HG02623 (cell line): ENCODE data around the gene ATOH1.

ENCODE experiments used
- ATAC-seq: cut with Tn5 transposase; IDR thresholded peaks from one replicate; pipeline ENCODE4 v1.9.1; 2021; ENCODE audit warnings: moderate library complexity; ENCODE audit not compliant: unreplicated experiment

Gene ATOH1

DNA sequence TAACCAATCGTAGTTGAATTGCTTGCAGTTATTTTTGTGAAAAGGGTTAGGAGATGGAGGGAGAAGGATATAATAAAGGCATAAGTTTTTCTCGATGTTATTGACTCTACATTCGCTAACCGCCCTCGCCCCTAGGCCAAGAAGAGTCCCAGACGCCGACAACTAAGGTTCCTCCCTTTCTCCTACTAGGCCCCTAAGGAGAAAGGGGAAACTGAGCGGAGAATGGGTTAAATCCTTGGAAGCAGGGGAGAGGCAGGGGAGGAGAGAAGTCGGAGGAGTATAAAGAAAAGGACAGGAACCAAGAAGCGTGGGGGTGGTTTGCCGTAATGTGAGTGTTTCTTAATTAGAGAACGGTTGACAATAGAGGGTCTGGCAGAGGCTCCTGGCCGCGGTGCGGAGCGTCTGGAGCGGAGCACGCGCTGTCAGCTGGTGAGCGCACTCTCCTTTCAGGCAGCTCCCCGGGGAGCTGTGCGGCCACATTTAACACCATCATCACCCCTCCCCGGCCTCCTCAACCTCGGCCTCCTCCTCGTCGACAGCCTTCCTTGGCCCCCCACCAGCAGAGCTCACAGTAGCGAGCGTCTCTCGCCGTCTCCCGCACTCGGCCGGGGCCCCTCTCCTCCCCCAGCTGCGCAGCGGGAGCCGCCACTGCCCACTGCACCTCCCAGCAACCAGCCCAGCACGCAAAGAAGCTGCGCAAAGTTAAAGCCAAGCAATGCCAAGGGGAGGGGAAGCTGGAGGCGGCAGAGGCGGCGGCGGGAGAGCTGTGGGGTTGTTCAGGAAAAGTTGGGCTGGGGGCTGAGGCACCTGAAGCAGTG is 5.9 kb downstream of the ATOH1 start:
- ATAC-seq = no peak

DNA sequence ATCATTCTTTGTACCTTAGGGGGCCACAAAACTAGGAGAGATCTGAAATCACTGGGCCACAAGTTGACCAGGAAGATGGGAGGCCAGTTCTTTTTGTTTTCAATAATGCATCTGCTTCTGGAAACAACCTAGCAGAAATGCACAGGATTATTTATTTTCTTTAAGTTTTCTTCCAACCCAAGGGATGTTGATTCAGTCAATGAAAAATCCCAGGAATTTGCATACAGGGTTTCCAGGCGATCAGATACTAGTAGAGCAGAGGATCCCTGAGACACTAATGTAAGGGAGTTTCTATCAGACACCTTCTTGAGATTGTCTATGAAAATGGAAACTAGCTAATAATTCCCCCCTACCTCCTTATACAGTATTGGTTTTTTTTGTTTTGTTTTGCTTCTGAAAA is 7.4 kb downstream of the ATOH1 start:
- ATAC-seq = no peak

DNA sequence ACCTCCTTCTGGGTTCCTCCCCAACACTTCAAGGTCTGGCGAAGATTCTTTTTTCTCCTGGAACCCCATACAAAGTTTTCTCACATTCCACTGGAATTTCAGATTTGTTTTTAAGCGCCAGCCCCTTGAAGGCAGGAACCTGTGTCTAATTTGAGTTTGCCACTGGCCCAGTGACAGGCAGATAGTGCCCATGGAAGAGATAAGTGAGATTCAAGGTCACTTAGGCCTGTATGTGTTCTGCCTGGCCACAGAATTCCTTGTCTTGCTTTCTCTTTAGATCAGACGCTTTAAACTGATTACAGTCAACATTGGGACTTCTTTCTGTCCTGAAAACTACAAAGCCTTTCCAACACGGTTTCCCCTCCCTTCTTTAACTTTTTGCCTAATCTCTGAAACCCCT is 11.2 kb downstream of the ATOH1 start:
- ATAC-seq = no peak

DNA sequence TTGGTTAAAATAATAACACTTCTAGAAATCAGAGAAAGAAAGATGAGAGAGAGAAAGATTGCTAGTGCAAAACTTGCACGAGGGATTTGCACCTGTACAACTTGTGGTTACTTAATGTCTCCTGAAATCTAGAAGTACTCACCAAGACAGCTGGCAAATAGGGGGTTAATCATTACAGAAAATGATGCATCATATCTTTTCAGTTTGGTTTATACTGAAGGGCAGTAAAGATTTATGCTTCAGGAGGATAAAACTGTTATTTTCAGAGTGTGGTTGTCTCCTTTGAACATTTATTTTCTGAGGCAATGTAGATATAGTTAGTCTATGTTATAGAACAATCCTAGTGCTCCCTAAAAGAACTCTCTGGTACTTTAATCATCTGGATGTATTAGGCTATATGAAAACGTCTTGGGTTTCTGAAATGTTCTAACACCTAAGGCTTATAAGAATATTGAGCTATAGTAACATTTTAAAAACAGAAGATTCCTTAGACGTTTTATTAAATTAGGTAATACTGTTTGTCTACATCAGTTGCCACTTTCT is 13.3 kb downstream of the ATOH1 start:
- ATAC-seq = no peak

DNA sequence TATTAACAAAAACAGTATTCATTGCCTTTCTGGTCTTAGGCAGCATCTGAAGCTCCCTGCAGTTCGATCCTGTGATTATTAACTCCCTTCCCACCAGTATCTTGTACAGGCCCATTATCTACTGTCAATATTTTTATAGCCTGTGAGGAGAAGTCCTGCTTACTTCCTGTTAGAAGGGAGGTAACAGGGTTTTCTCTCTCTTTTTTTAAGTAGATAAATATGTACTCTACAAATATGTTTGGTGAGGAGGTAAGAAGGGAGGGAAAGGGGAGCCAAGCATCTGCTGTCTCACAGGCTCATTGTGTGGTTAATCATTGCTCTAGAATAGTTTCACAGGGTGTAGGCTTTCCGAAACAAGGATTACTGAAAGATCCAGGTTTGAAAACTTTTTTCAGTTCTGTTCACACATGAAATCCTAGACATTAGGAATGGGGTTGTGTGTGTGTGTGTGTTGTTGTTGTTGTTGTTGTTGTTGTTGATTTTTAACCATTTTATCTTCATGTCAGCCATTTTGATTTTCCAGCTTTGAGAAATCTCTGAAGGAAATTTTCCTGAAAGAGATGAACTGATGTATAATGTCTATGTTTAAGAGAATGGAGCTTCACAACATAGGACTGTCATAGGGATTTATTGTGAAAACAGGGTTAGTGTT is 14.2 kb downstream of the ATOH1 start:
- ATAC-seq = no peak

DNA sequence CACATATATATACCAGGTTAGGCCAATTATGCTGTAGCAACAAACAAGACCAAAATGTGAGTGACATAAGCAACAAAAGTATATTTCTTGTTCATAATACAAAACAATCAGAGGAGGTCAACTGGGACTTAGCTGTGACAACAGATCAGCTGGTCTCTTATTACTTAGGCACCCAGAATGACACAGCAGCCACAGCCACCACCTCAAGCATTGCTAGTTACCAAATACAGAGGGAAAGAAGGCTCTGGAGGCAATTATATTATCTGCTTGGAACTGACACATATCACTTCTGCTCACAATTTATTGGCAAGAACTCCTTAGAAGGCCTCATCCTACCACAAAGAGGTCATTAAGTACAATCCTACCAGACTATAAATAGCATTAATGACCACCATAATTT is 15.2 kb downstream of the ATOH1 start:
- no peak for ATAC-seq

DNA sequence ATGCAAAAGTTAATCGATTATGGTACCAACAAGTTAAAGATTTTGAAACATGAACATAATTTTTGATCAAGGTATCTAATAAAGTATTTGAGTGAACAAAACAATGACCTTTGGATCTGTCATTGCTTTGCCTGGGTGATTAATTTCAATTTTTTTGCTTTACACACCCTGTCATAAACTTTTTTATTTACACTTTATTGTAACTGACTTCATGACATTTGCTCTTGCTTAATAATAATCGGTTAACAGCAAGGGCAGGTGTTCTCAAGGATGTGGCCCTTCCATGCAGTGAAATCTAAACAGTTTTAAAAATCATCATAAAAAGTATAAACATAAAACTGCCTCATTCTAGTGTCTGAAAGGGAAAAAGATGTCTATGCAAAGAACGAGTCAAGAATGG is 24.1 kb downstream of the ATOH1 start:
- ATAC-seq = no peak

DNA sequence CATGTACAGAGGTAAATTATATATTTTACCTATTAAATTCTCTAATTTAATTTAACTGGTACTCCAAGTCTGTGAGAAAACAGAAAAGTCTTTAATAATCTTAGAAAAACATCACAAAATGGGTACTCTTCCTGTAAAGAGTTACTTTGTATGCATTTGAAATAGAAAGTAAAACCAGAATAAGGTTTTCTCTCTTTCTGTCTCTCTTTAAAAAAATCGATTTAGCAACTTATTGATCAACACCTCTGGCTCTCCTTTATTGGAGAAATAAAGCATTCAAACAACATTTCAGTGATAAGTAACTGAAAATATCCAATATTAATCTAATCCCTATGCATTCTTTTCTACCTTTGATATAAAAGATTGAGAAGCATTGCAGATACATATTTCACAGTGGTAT is 27.4 kb downstream of the ATOH1 start:
- ATAC-seq = no peak

DNA sequence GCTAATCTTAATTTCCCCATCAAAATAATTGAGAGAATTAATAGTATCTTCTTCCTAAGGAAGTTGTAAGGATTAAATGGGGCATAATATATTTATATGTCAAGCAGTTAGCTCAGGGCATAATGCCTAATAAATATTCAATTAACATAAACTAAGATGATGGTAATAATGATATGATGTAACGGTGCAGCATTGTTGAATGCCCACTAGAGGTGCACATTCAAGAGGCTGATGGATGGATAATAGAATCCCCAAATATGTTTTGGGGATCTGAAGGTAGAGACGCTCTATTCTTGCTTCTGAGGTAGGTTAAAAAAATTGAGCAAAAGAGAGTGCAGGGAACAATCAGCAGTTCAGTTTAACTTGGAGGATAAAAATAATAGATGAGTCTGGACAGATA is 37.1 kb downstream of the ATOH1 start:
- no peak for ATAC-seq

DNA sequence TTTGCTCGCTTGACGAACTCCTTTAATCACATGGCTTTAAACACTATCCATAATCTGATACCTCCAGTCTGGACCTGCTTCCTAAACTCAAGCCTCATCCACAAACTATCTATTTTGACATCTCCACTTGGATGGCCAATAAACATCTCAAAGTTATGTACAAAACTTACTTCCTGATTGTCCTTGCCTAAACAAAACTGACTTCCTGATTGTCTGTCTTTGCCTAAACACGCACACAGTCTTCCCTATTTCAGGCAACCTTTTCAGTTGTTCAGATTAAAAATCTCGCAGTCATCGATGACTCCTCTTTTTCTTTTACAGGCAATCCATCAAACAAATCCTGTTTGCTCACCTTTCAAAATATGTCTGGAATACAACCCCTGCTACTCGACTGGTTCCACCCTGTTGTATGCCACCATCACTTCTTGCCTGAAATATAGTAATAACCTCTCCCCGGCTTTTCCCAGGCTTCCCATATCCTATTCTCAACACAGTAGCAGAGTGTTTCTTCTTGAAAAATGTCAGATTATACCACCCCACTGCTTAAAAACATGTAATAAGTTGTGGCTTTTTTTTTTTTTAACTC is 39.0 kb downstream of the ATOH1 start:
- no peak for ATAC-seq

DNA sequence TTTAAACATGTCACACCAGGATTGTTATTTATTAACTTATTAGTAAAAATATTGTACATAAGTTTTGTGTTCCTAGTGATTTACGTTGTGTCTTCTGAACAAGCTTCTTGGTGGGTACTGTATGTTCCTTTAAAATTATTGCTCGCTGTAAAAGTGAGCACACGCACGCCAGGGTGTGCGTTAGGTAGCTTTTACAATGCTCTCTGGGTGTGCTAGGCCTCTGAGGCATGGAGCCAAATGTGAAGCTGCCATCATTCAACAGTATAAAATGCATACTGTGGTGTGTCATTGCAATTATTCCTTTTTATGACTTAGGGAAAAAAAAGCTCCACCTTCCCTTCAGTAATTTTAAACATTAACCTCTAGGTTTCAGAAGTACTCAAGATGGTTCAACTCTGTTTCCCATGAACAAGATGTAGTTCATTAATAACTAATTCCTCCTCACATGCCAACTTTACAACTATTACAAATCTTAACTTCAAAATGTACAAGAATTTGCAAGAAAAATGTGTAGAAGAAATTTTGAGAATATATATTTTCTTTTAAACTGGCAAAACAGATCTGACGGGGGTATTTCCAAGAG is 42.4 kb downstream of the ATOH1 start:
- no peak for ATAC-seq

DNA sequence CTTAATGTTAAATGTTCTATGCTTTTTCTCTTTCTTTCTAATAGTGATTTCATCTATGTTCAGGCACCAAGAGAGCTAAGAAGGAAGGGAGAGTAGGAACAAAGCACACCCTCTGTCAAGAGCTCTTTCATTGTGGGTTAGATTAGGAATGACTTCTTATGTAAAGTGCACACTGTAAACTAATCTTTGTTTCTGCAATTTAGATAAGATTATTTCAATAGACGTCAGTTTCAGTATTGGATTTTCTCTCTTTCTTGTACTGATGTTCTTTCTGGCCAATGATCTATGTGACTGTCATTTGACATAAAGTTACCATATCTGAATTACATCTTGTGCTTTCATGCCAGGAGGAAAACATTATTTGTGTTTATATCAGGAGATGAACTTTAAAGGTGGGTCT is 48.2 kb downstream of the ATOH1 start:
- no peak for ATAC-seq

DNA sequence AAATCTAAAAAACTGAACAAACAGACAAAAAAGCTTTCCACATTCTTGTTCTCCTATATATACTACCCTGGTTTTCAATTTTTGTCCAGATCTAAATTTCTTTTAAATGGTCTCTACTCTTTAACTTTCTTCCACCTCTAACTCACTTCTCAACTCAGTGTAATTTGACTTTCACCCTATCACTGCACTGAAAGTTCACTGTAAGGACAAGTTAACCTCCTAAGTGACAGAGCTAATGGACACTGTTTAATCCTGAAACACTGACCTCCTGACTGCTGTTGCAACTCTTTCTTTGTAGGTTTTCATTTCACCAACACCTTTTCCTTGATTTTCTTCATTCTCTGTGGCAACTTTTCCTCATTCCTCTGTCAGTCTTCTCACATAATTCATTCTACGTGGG is 50.0 kb downstream of the ATOH1 start:
- no peak for ATAC-seq

DNA sequence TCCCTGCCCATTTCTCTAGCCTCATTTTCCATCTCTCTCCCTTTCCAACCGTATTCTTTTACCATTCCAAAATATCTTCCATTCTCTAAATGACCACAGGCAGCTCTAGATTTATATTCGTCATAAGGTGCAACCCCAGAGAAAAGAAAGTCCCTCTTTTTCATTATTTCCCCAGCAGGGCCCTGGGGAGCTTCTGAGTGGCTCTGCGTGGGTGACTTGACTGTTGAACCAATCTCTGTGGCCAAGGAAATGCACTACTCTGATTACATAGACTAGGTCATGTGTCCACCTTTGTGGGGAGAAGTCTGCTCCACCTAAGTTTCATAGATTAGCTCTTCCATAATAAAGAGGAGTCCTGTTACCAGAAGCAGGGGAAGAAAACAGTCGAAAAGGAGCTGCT is 51.4 kb downstream of the ATOH1 start:
- ATAC-seq = peak; percentile 81
